HEK293T (cell line): ENCODE data around the gene EGLN2.
"Not testable (repeated sequence)": the region's sequence is repeated elsewhere in the genome, so short reads cannot be mapped to it uniquely, and the experiment has no call there.

ENCODE experiments used
- BHLHE40 ChIP-seq: fragments of 450-650 bp; IDR thresholded peaks from 2 replicates; pipeline ENCODE4 v1.6.1; 2016; ENCODE audit warnings: mild to moderate bottlenecking, moderate library complexity, borderline replicate concordance
- FOXA1 ChIP-seq: fragments of 450-650 bp; IDR thresholded peaks from 2 replicates; pipeline ENCODE4 v1.6.1; 2016; ENCODE audit warnings: mild to moderate bottlenecking
- FOXK2 ChIP-seq: fragments of 450-650 bp; IDR thresholded peaks from 2 replicates; pipeline ENCODE4 v1.6.1; 2016; ENCODE audit warnings: mild to moderate bottlenecking
- FOXM1 ChIP-seq: fragments of 450-650 bp; IDR thresholded peaks from 2 replicates; pipeline ENCODE4 v1.6.1; 2017; ENCODE audit warnings: mild to moderate bottlenecking, borderline replicate concordance
- HDGF ChIP-seq: fragments of 450-650 bp; IDR thresholded peaks from 2 replicates; pipeline ENCODE4 v1.6.1; 2017; ENCODE audit warnings: antibody characterized with exemption, borderline replicate concordance
- LEF1 ChIP-seq: fragments of 450-650 bp; IDR thresholded peaks from 2 replicates; pipeline ENCODE4 v1.6.1; 2017; ENCODE audit warnings: mild to moderate bottlenecking, borderline replicate concordance
- NFRKB ChIP-seq: fragments of 450-650 bp; IDR thresholded peaks from 2 replicates; pipeline ENCODE4 v1.6.1; 2016; ENCODE audit warnings: mild to moderate bottlenecking, moderate library complexity
- SP1 ChIP-seq: fragments of 450-650 bp; IDR thresholded peaks from 2 replicates; pipeline ENCODE4 v1.6.1; 2017
- TARDBP ChIP-seq: fragments of 450-650 bp; IDR thresholded peaks from 2 replicates; pipeline ENCODE4 v1.6.1; 2016
- TF ChIP-seq, protein P1 (sequence below): fragments of 450-650 bp; IDR thresholded peaks from 2 replicates; pipeline ENCODE4 v1.6.1; 2016

DNA sequence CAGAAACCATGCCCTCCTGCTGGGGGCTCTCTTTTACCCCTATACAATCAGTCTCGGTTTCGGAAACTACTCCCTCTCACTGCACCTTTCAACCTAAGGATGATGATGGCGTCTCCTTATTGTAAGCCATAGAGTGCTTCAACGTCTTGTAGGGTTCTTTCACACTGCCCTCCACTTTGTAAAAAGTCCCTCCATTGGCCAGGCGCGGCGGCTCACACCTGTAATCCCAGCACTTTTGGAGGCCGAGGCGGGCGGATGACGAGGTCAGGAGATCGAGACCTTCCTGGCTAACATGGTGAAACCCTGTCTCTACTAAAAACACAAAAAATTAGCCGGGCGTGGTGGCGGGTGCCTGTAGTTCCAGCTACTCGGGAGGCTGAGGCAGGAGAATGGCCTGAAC, 31.8 kb downstream of the EGLN2 start:
- not testable (repeated sequence) for TF ChIP-seq SP1, LEF1, FOXM1, TARDBP, NFRKB, HDGF, BHLHE40, FOXA1, FOXK2
- TF ChIP-seq, protein P1, sequence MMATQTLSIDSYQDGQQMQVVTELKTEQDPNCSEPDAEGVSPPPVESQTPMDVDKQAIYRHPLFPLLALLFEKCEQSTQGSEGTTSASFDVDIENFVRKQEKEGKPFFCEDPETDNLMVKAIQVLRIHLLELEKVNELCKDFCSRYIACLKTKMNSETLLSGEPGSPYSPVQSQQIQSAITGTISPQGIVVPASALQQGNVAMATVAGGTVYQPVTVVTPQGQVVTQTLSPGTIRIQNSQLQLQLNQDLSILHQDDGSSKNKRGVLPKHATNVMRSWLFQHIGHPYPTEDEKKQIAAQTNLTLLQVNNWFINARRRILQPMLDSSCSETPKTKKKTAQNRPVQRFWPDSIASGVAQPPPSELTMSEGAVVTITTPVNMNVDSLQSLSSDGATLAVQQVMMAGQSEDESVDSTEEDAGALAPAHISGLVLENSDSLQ = not testable (repeated sequence)
